Chondrocyte (in vitro differentiated cells): ENCODE measurements around the gene SOBP. TPM values are rescaled to one million over a fixed set of nuclear protein-coding genes. Genes with fewer than 3 reads are reported as not detected.

Experiments
- DNase-seq: peaks from one replicate; pipeline ENCODE4 v3.0.0; 2021; ENCODE audit warnings: mixed read lengths, low spot score
- H3K27ac Mint-ChIP-seq: one replicate; pipeline ENCODE4 v1.8.0; 2021; ENCODE audit warnings: mild to moderate bottlenecking, moderate library complexity, mixed read lengths; ENCODE audit not compliant: unreplicated experiment
- H3K27me3 Mint-ChIP-seq: 2 replicates; pipeline ENCODE4 v1.8.0; 2021; ENCODE audit warnings: low read depth, mixed read lengths
- H3K36me3 Mint-ChIP-seq: 2 replicates; pipeline ENCODE4 v1.8.0; 2021; ENCODE audit warnings: low read depth, mixed read lengths
- H3K4me1 Mint-ChIP-seq: 2 replicates; pipeline ENCODE4 v1.8.0; 2021; ENCODE audit warnings: low read depth, mild to moderate bottlenecking, mixed read lengths
- H3K4me3 Mint-ChIP-seq: one replicate; pipeline ENCODE4 v1.8.0; 2021; ENCODE audit warnings: mild to moderate bottlenecking, moderate library complexity, mixed read lengths; ENCODE audit not compliant: unreplicated experiment
- H3K9me3 Mint-ChIP-seq: 2 replicates; pipeline ENCODE4 v1.8.0; 2021; ENCODE audit warnings: low read depth, mixed read lengths
- total RNA-seq: library from RNA; stranded (reverse); gene quantifications from 3 replicates; pipeline ENCODE4 v1.2.1, GENCODE V29; 2021
- TF ChIP-seq, protein P1 (sequence below): fragments of 200-600 bp; sonication (generic); IDR thresholded peaks from 2 replicates; pipeline ENCODE4 v1.5.0; 2021; ENCODE audit warnings: antibody characterized with exemption, mild to moderate bottlenecking, moderate library complexity

SOBP gene
- total RNA-seq, 1 donor from 2014 or later, result 6.6 TPM

DNA sequence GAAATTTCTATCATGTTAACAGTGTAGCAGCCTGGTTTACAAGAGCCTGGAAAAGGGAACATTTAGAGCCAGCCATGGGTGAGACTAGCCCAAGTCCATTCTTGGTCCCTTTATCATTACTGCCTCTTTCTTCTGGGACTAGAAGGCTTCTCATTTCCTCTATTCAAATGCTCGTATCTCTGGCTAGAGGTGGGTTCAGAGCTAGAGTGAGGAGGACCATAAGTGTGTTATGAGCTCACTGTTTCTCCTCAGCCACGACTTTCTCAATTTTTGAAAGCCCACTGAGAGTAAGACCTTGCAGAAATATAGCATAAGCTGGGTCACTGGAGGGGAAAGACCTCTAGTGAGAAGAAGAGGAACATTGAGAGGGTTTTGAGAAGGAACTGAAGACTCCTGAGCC is 100.0 kb downstream of the SOBP start:
- H3K4me1 Mint-ChIP-seq, result peaks cover 34% of the 10 kb centered on the region

DNA sequence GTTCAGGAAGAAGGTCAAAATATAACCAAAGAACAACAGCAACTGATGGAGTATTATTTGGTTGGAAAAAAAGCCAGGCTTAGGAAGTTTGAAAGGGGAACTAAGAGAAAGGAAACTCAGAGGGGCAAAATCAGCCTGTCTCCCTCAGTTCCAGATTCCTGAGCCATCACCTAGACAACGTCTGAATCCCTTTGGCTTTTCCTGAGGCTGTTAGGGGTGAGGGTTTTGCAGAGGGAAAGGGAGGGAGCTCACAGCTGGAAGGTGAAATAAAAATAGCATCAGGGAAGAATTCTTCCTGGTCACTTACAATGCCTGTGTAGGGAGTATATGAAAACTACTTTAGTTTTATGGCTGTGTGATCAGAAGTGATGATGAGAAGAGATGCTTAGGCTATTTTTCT is 100.5 kb downstream of the SOBP start:
- no peak overlapping the region for H3K4me3 Mint-ChIP-seq
- TF ChIP-seq, protein P1, sequence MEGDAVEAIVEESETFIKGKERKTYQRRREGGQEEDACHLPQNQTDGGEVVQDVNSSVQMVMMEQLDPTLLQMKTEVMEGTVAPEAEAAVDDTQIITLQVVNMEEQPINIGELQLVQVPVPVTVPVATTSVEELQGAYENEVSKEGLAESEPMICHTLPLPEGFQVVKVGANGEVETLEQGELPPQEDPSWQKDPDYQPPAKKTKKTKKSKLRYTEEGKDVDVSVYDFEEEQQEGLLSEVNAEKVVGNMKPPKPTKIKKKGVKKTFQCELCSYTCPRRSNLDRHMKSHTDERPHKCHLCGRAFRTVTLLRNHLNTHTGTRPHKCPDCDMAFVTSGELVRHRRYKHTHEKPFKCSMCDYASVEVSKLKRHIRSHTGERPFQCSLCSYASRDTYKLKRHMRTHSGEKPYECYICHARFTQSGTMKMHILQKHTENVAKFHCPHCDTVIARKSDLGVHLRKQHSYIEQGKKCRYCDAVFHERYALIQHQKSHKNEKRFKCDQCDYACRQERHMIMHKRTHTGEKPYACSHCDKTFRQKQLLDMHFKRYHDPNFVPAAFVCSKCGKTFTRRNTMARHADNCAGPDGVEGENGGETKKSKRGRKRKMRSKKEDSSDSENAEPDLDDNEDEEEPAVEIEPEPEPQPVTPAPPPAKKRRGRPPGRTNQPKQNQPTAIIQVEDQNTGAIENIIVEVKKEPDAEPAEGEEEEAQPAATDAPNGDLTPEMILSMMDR, result no peak
- DNase-seq, result no peak
- peaks cover 4% of the 10 kb centered on the region for H3K9me3 Mint-ChIP-seq
- peaks cover 35% of the 10 kb centered on the region for H3K4me1 Mint-ChIP-seq
- no peak overlapping the region for H3K27ac Mint-ChIP-seq
- H3K27me3 Mint-ChIP-seq, result no peaks in the 10 kb centered on the region
- H3K36me3 Mint-ChIP-seq, result peaks cover 3% of the 10 kb centered on the region

More for the DNA sequence above, 100.0 kb downstream of the SOBP start:
- peaks cover 3% of the 10 kb centered on the region for H3K36me3 Mint-ChIP-seq
- no peak overlapping the region for H3K27ac Mint-ChIP-seq
- no peak for DNase-seq
- H3K4me3 Mint-ChIP-seq, result no peak overlapping the region
- TF ChIP-seq, protein P1, result no peak
- H3K9me3 Mint-ChIP-seq, result peaks cover 4% of the 10 kb centered on the region
- H3K27me3 Mint-ChIP-seq, result no peaks in the 10 kb centered on the region

DNA sequence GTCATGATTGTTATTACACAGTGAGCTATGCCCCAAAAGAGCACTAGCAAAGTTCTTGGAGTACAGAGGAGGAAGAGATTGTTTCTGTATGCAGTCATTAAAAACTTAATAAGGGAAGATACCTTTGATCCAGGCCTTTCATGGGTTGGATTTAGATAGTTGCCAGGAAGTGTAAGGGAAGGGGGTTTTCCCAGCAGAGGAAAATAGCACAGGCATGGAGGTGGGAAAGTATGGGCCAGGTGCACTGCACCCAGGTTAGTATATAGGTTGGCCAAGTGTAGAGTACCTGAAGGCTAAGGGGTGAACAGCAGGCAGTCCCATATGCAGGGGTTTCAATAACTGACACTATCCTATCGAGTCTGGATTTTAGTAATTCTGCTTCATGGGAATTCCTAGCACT is 101.4 kb downstream of the SOBP start:
- Mint-ChIP-seq H3K27me3 (no peaks in the 10 kb centered on the region), H3K9me3 (peaks cover 4% of the 10 kb centered on the region), H3K27ac (no peak overlapping the region), H3K36me3 (peaks cover 3% of the 10 kb centered on the region), H3K4me3 (no peak overlapping the region), H3K4me1 (peaks cover 35% of the 10 kb centered on the region)
- TF ChIP-seq, protein P1, result no peak
- no peak for DNase-seq

DNA sequence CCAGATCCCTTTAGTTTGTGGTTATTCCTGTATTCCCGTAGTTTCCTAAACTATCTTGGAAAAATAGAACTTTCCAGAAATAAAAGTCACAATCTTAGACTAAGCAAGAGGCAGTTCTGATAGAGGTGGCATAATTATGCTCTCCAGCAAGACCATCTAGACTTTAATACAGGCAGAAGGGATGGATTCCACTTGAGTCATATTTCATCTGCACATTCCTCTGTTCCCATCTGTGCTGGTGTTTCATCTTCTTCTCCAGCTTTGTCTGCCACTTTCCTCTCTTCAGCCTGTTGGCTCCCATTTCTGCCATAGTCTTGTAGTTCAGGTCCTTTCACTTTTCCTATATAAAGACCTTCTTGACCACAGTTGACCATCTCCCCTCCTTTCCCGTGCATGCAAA is 102.9 kb downstream of the SOBP start:
- no peak for DNase-seq
- TF ChIP-seq, protein P1, result no peak
- Mint-ChIP-seq H3K36me3 (peaks cover 3% of the 10 kb centered on the region), H3K27ac (no peak overlapping the region), H3K4me1 (peaks cover 29% of the 10 kb centered on the region), H3K9me3 (peaks cover 4% of the 10 kb centered on the region), H3K27me3 (no peaks in the 10 kb centered on the region), H3K4me3 (no peak overlapping the region)

DNA sequence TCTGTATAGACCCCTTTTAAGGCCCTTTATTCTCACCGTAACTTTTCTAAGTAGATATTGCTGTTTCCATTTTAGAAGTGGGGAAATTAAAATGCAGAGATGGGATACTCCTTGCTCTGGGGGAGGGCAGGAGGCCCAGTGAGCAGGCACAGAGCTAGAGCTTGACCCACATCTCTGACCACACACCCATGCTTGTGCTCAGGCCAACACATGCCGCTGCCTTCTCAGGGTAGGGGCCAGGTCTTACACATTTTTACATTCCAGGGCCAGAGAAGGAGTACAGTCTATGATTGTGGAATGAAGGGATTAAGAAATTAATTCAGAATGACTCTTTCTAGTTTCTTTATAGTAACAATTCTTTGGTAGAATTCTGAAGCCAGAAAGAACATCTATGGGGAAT is 104.8 kb downstream of the SOBP start:
- no peak overlapping the region for H3K4me3 Mint-ChIP-seq
- H3K9me3 Mint-ChIP-seq, result peaks cover 4% of the 10 kb centered on the region
- TF ChIP-seq, protein P1, result no peak
- no peaks in the 10 kb centered on the region for H3K36me3 Mint-ChIP-seq
- peaks cover 39% of the 10 kb centered on the region for H3K4me1 Mint-ChIP-seq
- H3K27me3 Mint-ChIP-seq, result no peaks in the 10 kb centered on the region
- peak overlapping the region; percentile 5 for H3K27ac Mint-ChIP-seq
- DNase-seq, result no peak
